Right ventricle myocardium inferior (tissue), 1 donor: ENCODE data around the gene AHNAK. TPM values are rescaled to one million over a fixed set of nuclear protein-coding genes. Genes with fewer than 3 reads are reported as not detected.
"Not testable (repeated sequence)": the region's sequence is repeated elsewhere in the genome, so short reads cannot be mapped to it uniquely, and the experiment has no call there.

Source experiments
- ATAC-seq: fragments of 200-7000 bp; cut with Tn5 transposase; one replicate; pipeline ENCODE4 v1.9.1; 2020; ENCODE audit warnings: mild to moderate bottlenecking, moderate library complexity
- DNase-seq: peaks from one replicate; pipeline ENCODE4 v3.0.0; 2021; ENCODE audit errors: missing footprints
- intact Hi-C: fragments of 100-400 bp; cut with DNase I; formaldehyde crosslinking; loops from one replicate; pipeline ENCODE4 v1.11.0; 2022
- total RNA-seq: library from RNA; stranded (reverse); fragmentation: NEBNext Ultra II Directional; extraction: Animal tissue kit (Norgen Biotek cat#: 25700); gene quantifications from one replicate; pipeline ENCODE4 v1.2.1, GENCODE V29; 2021
- donor health status: DM: no; HTN: yes; CAD: no; lungs with severe emphysema.

AHNAK gene
- total RNA-seq, 1 donor from 2014 or later = 332 TPM

DNA sequence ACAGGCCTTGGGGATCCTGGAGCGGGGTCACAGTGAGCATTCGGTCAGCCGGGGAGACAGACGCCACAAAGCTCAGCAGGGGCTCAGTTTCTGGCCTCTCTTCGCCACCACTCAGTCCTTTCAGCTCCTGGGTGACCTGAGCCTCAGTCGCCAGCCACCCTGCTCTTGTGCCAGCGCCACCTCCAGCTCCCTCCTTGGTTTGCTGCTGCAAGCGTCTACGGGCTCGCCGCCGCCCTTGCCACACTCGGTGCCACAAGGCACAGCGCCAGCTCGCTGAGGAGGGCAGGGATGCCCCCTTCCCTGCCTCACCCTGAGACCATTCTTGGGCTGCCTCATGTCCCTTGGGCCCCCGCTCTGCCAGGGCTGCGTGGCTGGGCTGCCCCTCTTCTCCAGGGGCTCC lies 28.6 kb upstream of the AHNAK start:
- ATAC-seq (no peak), DNase-seq (peak; percentile 73)
- intact Hi-C loops = no loop called here

DNA sequence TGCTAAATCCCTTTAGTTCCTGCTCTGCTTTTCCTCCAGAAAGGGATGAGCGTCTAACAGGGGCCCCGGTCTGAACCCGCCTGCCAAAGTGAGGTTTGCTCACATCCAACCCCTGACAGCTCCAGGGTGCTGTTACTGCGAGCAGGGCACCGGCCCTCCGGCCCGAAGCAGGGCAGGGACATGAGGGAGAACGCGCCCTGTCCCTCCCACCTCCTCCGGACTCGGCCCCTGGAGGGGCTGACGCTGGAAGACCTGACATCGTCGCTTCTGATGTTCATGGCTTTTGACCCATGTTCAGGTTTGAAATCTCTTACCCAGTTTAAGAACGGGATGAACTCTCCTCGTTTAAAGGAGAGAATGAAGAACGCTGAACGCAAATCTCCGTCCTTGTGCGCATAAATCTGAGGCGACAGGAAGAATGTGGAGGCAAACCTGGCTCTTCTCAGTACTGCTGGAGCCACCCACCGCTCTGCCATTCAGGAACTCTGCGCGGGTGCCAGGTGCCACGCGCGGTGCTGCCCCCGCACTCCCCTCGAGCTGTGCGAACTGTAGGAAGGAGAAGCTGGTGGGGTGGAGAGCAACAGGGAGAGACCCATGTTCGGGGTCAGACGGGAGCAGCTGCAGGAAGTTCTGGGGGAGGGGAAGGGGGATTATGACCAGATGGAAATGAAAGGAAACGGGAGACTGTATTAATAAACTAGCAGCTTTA lies 27.9 kb upstream of the AHNAK start:
- DNase-seq = peak; percentile 82
- intact Hi-C loops = no loop called here

DNA sequence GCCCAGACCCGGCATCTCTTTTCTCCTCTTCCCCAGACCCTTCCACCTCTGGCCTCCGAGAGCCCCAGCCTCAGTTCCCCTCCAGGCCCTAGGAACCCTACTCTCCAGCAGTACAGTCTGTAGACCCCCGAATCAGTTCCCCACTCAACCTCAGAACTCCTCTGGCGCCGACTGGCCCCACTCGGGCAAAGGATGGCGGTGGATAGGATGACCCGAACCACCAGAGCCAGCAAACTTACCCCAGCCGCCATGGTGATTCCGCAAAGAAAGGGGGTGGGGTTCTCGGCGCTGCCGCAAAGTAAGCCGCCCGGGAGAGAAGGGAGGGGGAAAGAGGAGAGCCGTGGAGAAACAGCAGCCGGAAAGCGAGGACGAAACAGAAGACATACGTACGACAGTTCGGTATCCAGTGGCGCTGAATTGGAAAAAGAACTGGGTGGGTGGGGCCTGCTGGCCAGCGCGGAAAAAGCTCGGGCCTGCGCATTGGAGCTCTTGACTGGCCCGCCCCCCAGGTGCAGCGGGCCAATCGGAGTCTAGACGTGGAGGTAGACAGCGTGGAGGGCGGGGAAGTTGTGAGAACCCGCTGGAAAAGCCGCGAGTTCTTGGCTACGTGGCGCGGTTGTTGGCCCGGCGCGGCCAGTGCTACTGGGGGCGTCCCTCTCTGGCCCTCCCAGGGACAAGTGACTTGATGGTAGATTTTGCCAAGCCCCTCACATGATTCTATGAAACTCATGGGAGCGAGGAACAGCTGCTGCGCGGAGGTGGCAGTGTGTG lies 27.2 kb upstream of the AHNAK start, which contains the start of gene EEF1G:
TSS of gene EEF1G (minus strand) at position 300 of the 771 bp plus-strand sequence. CDS start at position 251, 49 bp downstream.
- ATAC-seq (peak; percentile 98), DNase-seq (peak; percentile 98)
- intact Hi-C loops = no loop called here

More for the DNA sequence above, 27.9 kb upstream of the AHNAK start:
- peak; percentile 20 for ATAC-seq

DNA sequence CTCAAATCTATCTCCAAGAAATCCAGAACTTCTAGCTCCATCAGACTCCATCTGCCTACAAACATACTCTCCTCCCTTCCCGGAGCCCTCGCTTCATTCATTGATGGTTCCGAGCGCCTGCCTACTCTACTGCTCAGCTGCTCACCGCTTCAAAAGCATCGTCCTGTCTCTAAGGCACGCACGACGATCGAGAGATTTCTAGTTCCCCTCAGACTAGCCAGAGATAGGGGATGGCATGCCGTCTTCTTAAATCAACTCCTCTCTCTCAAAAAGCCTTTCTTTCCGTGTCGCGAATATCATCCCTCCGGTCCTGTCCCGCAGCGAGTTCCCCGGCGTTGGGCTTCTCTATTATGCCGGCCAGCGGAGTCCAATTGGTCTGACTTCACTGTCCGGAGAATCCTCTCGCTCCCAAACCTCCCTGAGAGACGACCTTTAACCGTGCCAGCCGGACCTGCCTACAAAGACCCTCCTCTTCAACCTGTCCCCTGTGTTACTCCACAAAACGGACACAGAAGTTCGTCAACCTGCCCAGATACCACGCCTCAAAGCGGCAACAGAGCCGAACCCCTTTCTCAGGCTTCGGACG lies 26.5 kb upstream of the AHNAK start:
- ATAC-seq (no peak), DNase-seq (no peak)
- intact Hi-C loops = no loop called here

DNA sequence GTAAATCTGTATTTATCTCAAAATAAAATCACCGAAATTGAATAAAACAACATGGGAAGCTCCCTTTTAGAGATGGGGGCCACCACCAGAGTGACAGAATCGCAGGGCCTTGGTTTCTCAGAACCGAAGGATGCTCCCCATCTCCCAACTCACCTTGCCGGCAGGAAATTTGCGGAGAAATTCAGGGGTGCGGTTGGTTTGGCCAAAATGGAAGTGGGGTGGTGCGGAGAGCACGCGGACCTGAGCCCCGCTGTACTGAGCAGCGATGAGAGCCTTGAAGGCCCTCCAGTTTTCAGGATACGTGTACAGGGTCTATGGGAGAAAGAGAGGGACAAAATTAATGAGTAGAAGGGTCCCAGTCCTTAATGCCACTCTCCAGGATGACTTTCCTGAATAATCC lies 25.8 kb upstream of the AHNAK start:
- ATAC-seq = no peak
- no peak for DNase-seq
- intact Hi-C loops = no loop called here

DNA sequence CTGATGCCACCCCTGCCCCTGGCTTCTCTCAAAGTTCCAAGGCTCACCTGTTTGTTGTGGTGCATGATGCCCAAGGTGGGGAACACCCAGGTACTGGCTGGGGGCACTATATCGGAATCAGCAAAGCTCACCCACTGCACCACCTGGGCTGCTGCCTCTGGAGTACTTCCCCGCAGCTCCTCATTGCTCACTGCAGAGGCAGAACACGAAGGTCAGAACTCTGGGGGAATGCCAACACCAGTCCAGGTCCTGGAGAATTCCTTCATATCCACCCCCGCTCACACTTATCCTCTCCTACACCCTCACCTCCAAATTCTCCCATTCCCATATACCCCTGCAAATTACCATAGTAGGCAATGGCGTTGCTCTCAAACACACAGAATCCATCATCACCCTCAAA lies 24.9 kb upstream of the AHNAK start:
- DNase-seq, ATAC-seq, intact Hi-C loops: not testable (repeated sequence)

DNA sequence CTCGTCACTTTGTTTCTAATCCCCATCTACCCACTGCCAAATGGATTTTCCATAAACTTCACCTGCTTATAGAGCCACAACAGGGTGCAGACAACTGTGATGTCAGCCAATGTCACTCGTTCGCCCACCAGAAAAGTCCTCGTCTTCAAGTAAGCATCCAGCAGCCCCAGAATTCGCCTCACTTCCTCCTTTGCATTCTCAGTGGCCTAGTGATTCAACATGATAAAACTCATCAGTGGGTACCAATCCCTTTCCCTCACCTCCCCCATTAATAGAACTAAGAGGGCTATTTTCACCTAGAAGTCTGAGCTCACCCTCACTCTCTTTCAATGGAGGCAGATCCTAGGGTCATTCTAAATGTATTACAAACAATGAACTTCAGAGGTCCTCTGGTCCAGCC lies 24.3 kb upstream of the AHNAK start:
- ATAC-seq, DNase-seq, intact Hi-C loops: not testable (repeated sequence)

DNA sequence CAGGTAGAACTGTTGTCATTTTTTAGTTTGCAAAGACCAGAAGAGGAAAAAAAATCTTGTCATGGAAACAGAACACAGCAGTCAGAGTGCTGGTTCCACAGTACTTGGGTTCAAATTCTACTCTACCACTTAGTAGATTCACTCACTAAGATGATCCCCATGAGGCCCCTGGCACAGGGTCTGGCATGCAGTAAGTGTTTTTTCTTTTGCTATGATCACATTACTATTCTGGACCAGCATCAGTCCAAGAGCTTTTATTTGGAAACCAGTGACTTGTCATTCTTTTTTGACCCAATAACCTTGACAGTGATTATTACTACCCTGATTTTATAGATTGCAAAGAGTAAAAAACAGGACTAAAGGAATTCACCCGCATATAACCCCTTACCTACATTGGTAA lies 23.0 kb upstream of the AHNAK start:
- ATAC-seq (no peak), DNase-seq (no peak)
- intact Hi-C loops = no loop called here

DNA sequence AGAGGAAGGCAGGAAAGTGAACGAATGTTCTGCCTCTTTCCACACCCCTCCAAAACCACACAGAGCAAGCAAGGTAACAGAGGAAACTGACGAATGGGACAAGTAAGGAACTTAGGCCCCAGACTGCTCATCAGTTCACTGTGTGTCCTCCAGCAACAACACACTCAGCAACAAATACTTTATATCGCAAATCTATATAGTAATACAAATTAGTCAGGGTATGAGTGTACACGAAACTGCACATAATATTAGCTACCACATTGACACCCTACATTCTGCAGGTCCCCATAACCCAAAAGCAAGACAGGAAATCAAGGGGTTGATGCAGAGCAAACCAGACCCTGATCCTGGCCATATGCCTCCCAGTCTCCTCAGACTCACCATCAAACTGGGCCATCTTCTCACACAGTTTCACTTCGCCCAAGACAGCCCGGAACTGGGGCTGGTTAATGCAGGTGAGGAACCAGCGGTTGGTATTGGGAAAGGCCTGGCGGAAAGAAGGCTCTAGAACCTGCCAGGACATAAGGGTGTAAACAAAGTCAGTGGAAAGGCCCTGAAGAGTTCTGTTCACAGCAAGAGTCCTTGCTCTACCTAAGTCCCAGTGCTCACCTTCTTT lies 20.5 kb upstream of the AHNAK start:
- intact Hi-C loops = no loop called here
- no peak for DNase-seq
- no peak for ATAC-seq

DNA sequence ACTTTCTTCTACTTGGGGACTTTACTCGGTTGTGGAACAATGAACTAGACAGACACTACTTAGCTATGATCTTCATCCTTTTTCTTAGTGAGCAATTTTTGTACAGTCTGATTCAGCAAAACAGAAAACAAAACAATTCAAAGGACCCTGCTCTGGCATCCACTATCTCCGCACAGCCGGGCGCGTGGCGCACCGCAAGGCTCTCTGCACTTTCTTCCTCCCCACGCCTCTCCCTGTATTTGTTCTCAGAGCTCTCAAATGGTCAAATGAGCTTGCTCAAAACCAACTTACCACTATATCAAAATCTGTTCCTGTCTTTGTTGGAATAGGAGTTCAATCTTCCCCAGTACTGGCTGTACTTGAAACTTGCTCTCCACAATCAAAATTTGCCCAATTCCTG lies 19.6 kb upstream of the AHNAK start:
- ATAC-seq (no peak), DNase-seq (no peak)
- intact Hi-C loops = no loop called here

DNA sequence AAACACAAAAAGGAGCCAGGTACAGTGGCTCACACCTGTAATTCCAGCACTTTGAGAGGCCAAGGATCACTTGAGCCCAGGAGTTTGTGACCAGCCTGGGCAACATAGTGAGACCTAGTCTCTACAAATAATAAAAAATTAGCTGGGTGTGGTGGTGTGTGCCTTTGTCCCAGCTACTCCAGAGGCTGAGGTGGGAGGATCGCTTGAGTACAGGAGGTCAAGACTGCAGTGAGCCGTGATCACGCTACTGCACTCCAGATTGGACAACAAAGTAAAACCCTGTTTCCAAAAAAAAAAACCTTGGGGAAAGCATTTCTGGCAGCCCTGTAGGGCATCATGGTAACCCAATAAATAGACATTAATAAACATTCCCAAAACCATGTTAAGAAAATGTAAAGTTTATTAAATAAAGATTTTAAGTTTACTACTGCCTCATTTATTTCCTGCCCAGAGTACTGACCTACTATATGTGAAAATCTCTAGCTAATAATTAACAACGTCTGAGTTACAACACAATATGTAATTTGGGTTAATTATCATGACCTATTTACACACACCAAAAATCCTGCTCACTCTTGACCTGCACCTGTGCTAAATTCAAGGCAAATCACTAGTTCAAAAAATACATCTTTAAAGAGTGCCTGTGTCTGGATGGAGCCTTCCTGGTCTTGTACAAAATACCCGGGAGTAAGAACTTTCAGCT lies 18.6 kb upstream of the AHNAK start:
- ATAC-seq = no peak
- intact Hi-C loops = no loop called here

DNA sequence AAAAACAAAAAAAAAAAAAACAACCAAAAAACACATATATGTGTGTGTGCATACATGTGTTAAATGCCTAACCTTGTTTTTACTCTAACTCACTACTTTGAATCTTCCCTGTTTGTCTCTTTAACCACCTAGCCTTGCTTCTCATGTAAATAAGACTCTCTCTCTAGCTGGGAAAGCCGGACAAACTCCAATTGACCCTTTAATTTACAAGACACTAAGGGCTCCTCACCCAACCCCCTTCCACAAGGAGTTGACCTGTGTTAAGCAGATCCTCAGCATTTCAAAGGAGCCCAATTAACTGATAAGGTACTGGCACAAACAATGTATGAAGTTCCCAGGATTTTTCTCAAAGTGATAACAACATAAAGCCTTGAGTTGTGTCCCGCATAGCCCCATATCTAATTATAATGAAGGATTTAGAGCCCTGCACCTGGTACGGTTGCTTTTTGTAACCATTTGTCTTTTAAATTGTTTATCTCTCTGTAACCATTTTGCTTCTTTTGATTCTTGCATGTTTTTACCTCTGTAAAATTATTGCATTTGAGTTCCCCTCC lies 15.1 kb upstream of the AHNAK start:
- intact Hi-C loops = loop anchor here (2.0 kb wide), 2 partner anchors 17 to 163 kb away; no protein-coding TSS in a partner anchor
- ATAC-seq, DNase-seq: not testable (repeated sequence)

More for the DNA sequence above, 18.6 kb upstream of the AHNAK start:
- DNase-seq = no peak

DNA sequence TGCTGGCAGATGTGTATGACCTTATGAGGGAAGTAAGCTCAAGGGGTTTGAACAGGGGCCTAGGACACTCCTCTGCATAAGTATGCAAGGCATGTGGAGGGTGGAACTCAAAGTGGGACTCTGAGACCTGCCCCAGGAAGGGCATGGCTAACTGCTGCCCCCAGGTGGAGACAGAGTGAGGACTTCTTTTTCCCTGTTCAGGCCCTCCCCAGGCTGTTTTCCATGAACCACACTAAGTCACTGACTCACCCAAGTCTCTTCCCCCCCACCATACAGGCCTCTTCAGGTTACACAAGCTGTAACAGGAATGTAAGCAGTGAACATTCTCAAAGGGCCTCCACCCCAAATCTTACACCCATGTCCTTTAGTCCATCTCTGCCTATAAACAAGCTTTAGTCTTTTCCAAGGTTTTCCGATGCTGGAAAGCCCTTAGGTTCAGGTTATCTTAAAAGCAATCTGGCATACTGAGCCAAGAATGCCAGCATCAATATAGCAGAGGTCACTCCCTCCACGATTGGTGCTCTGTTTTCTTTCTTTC lies 14.0 kb upstream of the AHNAK start:
- intact Hi-C loops = loop anchor here (1.0 to 2.0 kb wide), 4 partner anchors 16 to 162 kb away; no protein-coding TSS in a partner anchor
- ATAC-seq = peak; percentile 83
- peak; percentile 77 for DNase-seq

DNA sequence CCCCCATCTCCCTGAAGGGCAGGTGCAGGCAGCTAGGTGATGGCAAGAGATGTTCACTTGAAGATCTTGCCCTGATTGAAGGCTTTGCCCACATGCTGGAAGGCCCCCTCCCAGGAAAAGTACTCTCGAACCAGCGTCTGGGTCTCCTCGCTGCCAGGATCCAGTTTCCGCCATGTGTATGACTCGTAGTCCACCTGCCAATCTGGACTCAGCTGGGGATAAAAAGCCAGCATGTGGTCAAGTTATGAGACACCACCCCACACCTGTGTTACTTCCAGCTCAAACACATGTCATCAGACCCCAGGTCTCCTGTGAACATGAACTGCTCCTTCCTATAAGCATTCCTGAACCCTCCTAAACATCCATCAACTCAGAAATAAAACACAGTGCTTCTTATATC lies 13.0 kb upstream of the AHNAK start:
- intact Hi-C loops = loop anchor here (1.0 to 2.0 kb wide), 4 partner anchors 15 to 161 kb away; no protein-coding TSS in a partner anchor
- not testable (repeated sequence) for DNase-seq, ATAC-seq

DNA sequence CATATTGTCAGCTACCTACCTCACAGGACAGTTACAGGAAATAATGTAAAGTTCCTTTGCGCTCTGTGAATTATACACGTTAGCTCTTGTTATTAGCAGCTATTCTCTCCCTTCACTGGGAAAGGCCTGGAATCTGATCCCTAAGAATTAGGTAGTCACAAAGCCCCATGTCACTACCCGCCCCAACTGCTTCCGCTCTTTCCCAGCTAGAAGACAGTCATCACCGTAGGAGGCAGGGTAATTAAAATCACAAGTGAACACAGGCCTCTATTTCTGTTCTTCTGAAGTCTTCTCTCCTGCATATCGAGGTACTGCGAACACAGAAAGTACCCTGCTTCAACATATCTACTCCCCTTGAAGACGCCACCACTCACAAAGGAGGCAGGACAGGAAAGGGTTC lies 12.6 kb upstream of the AHNAK start:
- ATAC-seq (no peak), DNase-seq (no peak)
- intact Hi-C loops = no loop called here

DNA sequence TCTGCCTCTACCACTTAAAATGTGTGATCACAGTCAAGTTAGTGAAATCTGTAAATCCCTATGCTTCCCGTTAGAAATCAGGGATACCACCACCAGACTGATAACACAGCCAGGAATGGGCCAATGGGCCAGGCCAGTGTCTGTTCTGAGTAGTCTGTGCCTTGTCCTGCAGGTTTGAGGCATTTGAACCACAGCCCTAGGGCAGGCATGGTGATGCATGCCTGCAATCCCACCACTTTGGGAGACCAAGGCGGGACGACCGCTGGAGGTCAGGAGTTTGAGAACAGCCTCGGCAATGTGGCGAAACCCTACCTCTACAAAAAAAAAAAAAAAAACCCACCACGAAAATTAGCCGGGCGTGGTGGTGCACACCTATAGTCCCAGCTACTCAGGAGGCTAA lies 12.1 kb upstream of the AHNAK start:
- DNase-seq (no peak), ATAC-seq (no peak)
- intact Hi-C loops = no loop called here

DNA sequence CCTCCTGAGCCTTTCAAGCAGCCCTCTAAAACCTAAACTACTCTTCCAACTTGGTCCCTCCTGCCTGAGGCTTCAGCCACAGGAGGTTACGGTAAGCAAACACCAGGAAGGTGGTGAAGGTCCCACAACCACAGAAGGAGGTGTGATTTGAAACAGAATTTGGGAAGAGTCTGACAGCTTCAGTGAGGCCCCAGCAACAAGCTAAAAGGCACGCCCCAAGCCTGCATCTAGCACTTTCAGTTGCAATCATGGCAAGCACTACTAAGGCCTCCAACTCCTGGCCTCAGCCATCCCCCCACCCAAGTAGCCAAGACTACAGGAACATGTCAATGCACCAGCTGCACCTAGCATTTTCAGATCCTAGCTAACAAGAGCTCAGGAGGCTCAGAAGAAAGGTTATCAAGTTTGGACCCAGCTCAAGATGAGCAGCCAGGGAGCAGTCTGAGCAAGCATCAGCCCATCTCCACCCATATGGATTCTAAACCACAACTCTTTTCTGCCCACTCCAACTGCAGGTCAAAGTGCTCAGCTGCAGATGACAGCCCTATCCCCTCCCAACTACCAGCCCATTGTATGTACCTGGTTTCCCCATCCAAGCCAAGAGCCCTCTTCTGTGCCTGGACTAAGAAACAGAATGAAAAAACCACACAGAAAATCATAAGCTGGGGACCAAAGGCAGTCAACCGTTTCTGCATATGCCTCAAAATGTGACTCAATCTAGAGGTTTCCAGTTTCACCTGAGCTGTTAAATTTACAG lies 10.4 kb upstream of the AHNAK start:
- DNase-seq (no peak), ATAC-seq (no peak)
- intact Hi-C loops = no loop called here
